HepG2 (cell line): ENCODE data around the gene LRRC3C. TPM values are rescaled to one million over a fixed set of nuclear protein-coding genes. Genes with fewer than 3 reads are reported as not detected.
A peak's percentile ranks its signal among the peaks of the same experiment; 100 is the strongest.

Experiments
- HNRNPL ChIP-seq: fragments of 200-400 bp; formaldehyde crosslinking; IDR thresholded peaks from 2 replicates; pipeline ENCODE4 v1.6.1; 2017; ENCODE audit warnings: mild to moderate bottlenecking, low read depth, low read length
- RAD21 ChIP-seq: fragments of 450-650 bp; formaldehyde crosslinking; IDR thresholded peaks from 2 replicates; pipeline ENCODE4 v1.5.0; 2020; ENCODE audit warnings: mild to moderate bottlenecking
- SCMH1 ChIP-seq: sonication (generic); formaldehyde crosslinking; IDR thresholded peaks from 2 replicates; pipeline ENCODE4 v1.9.0; 2021; ENCODE audit warnings: missing genetic modification reagents, mild to moderate bottlenecking, borderline replicate concordance
- ZNF251 ChIP-seq: sonication (generic); formaldehyde crosslinking; IDR thresholded peaks from 2 replicates; pipeline ENCODE4 v1.9.0; 2021; ENCODE audit warnings: mild to moderate bottlenecking, missing genetic modification reagents
- ZNF256 ChIP-seq: sonication (generic); formaldehyde crosslinking; conservative IDR thresholded peaks from 2 replicates; pipeline ENCODE4 v1.4.0; 2020; ENCODE audit warnings: missing genetic modification reagents
- ZNF431 ChIP-seq: sonication (generic); formaldehyde crosslinking; IDR thresholded peaks from 2 replicates; pipeline ENCODE4 v1.9.0; 2022; ENCODE audit warnings: missing genetic modification reagents, low read depth, mild to moderate bottlenecking, borderline replicate concordance
- ZNF687 ChIP-seq: sonication (generic); formaldehyde crosslinking; IDR thresholded peaks from 2 replicates; pipeline ENCODE4 v1.5.1; 2020; ENCODE audit warnings: mild to moderate bottlenecking, missing genetic modification reagents, moderate library complexity
- ZNF737 ChIP-seq: sonication (generic); formaldehyde crosslinking; IDR thresholded peaks from 2 replicates; pipeline ENCODE4 v1.5.0; 2020; ENCODE audit warnings: missing genetic modification reagents, mild to moderate bottlenecking, borderline replicate concordance
- ZNF792 ChIP-seq: IDR thresholded peaks from 2 replicates; pipeline ENCODE4 v1.6.1; 2016
- ZSCAN31 ChIP-seq: sonication (generic); formaldehyde crosslinking; IDR thresholded peaks from 2 replicates; pipeline ENCODE4 v1.5.0; 2020; ENCODE audit warnings: low read depth, mild to moderate bottlenecking, missing genetic modification reagents
- polyA plus RNA-seq, 8 experiments: library from polyadenylated mRNA; depleted of rRNA in 3 of 8; stranded (reverse) in 7 of 8; unstranded in 1 of 8; fragments of >200 nt; fragmentation: Illumina TruSeq in 4 of 8; extraction: Trizol in 4 of 8; gene quantifications; 2 replicates each; pipeline versions ENCODE4 v1.2.1 to v1.2.3, GENCODE V29; 2011 to 2016; ENCODE audit warnings: low read depth in 4 of 8, missing spikeins in 1 of 8, mixed read lengths in 1 of 8; ENCODE audit not compliant: insufficient read depth in 1 of 8
- total RNA-seq, 5 experiments: library from RNA; depleted of rRNA; stranded (reverse); fragments of >200 nt; fragmentation: Illumina TruSeq; extraction: Trizol; gene quantifications; 2 replicates each; pipeline ENCODE4 v1.2.3, GENCODE V29; 2016; ENCODE audit warnings: low read depth in 1 of 5
- TF ChIP-seq, protein P1 (sequence below): sonication (generic); formaldehyde crosslinking; IDR thresholded peaks from 2 replicates; pipeline ENCODE4 v1.4.0; 2020; ENCODE audit warnings: missing genetic modification reagents
- TF ChIP-seq, protein P2 (sequence below): IDR thresholded peaks from 2 replicates; pipeline ENCODE4 v1.6.1; 2016; ENCODE audit warnings: low read depth, control low read depth
- TF ChIP-seq, protein P3 (sequence below): sonication (generic); formaldehyde crosslinking; IDR thresholded peaks from 2 replicates; pipeline ENCODE4 v1.4.0; 2020; ENCODE audit warnings: missing genetic modification reagents
- TF ChIP-seq, protein P4 (sequence below): sonication (generic); formaldehyde crosslinking; IDR thresholded peaks from 2 replicates; pipeline ENCODE4 v1.4.0; 2020; ENCODE audit warnings: missing genetic modification reagents, mild to moderate bottlenecking, borderline replicate concordance

The LRRC3C gene
- total and polyA plus RNA-seq, 2 of the 13 experiments (the other 11 are each of a cell fraction or from before 2014, with no cell fraction given): 0.17 TPM; not detected in 1

GRCh38 chr17:39927101-39927928 lies at the start of gene LRRC3C, which contains the start of gene ORMDL3 (continued):
- TF ChIP-seq, protein P1, sequence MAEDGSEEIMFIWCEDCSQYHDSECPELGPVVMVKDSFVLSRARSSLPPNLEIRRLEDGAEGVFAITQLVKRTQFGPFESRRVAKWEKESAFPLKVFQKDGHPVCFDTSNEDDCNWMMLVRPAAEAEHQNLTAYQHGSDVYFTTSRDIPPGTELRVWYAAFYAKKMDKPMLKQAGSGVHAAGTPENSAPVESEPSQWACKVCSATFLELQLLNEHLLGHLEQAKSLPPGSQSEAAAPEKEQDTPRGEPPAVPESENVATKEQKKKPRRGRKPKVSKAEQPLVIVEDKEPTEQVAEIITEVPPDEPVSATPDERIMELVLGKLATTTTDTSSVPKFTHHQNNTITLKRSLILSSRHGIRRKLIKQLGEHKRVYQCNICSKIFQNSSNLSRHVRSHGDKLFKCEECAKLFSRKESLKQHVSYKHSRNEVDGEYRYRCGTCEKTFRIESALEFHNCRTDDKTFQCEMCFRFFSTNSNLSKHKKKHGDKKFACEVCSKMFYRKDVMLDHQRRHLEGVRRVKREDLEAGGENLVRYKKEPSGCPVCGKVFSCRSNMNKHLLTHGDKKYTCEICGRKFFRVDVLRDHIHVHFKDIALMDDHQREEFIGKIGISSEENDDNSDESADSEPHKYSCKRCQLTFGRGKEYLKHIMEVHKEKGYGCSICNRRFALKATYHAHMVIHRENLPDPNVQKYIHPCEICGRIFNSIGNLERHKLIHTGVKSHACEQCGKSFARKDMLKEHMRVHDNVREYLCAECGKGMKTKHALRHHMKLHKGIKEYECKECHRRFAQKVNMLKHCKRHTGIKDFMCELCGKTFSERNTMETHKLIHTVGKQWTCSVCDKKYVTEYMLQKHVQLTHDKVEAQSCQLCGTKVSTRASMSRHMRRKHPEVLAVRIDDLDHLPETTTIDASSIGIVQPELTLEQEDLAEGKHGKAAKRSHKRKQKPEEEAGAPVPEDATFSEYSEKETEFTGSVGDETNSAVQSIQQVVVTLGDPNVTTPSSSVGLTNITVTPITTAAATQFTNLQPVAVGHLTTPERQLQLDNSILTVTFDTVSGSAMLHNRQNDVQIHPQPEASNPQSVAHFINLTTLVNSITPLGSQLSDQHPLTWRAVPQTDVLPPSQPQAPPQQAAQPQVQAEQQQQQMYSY: peak; percentile 29
- no peak for TF ChIP-seq ZNF737 (CRISPR knock-in tag)
- peak; percentile 59 for TF ChIP-seq ZNF687
- no peak for TF ChIP-seq ZNF251 (CRISPR knock-in tag)
- TF ChIP-seq, protein P2, sequence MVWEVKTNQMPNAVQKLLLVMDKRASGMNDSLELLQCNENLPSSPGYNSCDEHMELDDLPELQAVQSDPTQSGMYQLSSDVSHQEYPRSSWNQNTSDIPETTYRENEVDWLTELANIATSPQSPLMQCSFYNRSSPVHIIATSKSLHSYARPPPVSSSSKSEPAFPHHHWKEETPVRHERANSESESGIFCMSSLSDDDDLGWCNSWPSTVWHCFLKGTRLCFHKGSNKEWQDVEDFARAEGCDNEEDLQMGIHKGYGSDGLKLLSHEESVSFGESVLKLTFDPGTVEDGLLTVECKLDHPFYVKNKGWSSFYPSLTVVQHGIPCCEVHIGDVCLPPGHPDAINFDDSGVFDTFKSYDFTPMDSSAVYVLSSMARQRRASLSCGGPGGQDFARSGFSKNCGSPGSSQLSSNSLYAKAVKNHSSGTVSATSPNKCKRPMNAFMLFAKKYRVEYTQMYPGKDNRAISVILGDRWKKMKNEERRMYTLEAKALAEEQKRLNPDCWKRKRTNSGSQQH: peak; percentile 94
- TF ChIP-seq, protein P3, sequence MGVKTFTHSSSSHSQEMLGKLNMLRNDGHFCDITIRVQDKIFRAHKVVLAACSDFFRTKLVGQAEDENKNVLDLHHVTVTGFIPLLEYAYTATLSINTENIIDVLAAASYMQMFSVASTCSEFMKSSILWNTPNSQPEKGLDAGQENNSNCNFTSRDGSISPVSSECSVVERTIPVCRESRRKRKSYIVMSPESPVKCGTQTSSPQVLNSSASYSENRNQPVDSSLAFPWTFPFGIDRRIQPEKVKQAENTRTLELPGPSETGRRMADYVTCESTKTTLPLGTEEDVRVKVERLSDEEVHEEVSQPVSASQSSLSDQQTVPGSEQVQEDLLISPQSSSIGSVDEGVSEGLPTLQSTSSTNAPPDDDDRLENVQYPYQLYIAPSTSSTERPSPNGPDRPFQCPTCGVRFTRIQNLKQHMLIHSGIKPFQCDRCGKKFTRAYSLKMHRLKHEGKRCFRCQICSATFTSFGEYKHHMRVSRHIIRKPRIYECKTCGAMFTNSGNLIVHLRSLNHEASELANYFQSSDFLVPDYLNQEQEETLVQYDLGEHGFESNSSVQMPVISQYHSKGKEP (CRISPR knock-in tag): peak; percentile 73; the same call in 1 of the 2 replicates
- TF ChIP-seq, protein P4, sequence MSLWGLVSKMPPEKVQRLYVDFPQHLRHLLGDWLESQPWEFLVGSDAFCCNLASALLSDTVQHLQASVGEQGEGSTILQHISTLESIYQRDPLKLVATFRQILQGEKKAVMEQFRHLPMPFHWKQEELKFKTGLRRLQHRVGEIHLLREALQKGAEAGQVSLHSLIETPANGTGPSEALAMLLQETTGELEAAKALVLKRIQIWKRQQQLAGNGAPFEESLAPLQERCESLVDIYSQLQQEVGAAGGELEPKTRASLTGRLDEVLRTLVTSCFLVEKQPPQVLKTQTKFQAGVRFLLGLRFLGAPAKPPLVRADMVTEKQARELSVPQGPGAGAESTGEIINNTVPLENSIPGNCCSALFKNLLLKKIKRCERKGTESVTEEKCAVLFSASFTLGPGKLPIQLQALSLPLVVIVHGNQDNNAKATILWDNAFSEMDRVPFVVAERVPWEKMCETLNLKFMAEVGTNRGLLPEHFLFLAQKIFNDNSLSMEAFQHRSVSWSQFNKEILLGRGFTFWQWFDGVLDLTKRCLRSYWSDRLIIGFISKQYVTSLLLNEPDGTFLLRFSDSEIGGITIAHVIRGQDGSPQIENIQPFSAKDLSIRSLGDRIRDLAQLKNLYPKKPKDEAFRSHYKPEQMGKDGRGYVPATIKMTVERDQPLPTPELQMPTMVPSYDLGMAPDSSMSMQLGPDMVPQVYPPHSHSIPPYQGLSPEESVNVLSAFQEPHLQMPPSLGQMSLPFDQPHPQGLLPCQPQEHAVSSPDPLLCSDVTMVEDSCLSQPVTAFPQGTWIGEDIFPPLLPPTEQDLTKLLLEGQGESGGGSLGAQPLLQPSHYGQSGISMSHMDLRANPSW (CRISPR knock-in tag): peak; percentile 42; the same call in 1 of the 2 replicates
- TF ChIP-seq RAD21 (CRISPR knock-in tag): peak; percentile 57; the same call in 1 of the 2 replicates
- no peak for TF ChIP-seq SCMH1 (CRISPR knock-in tag)
- no peak; the same call in 1 of the 2 replicates for TF ChIP-seq ZSCAN31 (CRISPR knock-in tag)
- no peak for TF ChIP-seq ZNF431 (CRISPR knock-in tag)
- 0 out of 2 replicates have a peak, but pooled peaks have one; percentile 27 for TF ChIP-seq ZNF792 (CRISPR knock-in tag)
- no peak for TF ChIP-seq HNRNPL
- no peak for TF ChIP-seq ZNF256
